HS-27A (cell line): Measurements from ENCODE around the gene POU2F3.

Experiments used
- DNase-seq: peaks from one replicate; pipeline ENCODE4 v3.0.0-alpha.2; 2012; ENCODE audit warnings: low read depth, missing footprints

POU2F3 gene

GRCh38 chr11:120316880-120317688 is 77.1 kb downstream of the POU2F3 start:
- DNase-seq, result no peak

GRCh38 chr11:120317689-120318480 is 77.9 kb downstream of the POU2F3 start:
- DNase-seq, result no peak

GRCh38 chr11:120318906-120319305 is 79.0 kb downstream of the POU2F3 start:
- no peak for DNase-seq

GRCh38 chr11:120324932-120325810 is 85.2 kb downstream of the POU2F3 start, which contains the start of gene TLCD5:
Gene TLCD5 (plus strand): TSS chr11:120325299. CDS start chr11:120327442, 2,143 bp downstream.
- no peak for DNase-seq

- DNase-seq, result no peak
Observed at GRCh38 chr11:120326228-120326627, 86.3 kb downstream of the POU2F3 start.

GRCh38 chr11:120326845-120327281 is 86.9 kb downstream of the POU2F3 start:
- no peak for DNase-seq

GRCh38 chr11:120327311-120327710 is 87.4 kb downstream of the POU2F3 start:
- DNase-seq, result no peak

GRCh38 chr11:120329556-120329955 is 89.6 kb downstream of the POU2F3 start:
- DNase-seq, result no peak

GRCh38 chr11:120330045-120330444 is 90.1 kb downstream of the POU2F3 start:
- no peak for DNase-seq

- no peak for DNase-seq
Observed at GRCh38 chr11:120331301-120331996, 91.5 kb downstream of the POU2F3 start.

- DNase-seq, result no peak
Observed at GRCh38 chr11:120332822-120333716, 93.1 kb downstream of the POU2F3 start.

- DNase-seq, result no peak
Observed at GRCh38 chr11:120333801-120334200, 93.9 kb downstream of the POU2F3 start.

GRCh38 chr11:120334332-120334731 is 94.4 kb downstream of the POU2F3 start:
- DNase-seq, result no peak

GRCh38 chr11:120334894-120335462 is 95.0 kb downstream of the POU2F3 start:
- no peak for DNase-seq

- DNase-seq, result no peak
Observed at GRCh38 chr11:120335556-120335907, 95.6 kb downstream of the POU2F3 start.

GRCh38 chr11:120335908-120336640 is 96.1 kb downstream of the POU2F3 start, which contains the start of gene ARHGEF12:
Gene ARHGEF12 (plus strand): TSS chr11:120336413. CDS start chr11:120337244, 831 bp downstream.
- DNase-seq, result no peak

GRCh38 chr11:120336641-120337354 is 96.9 kb downstream of the POU2F3 start:
- no peak for DNase-seq

GRCh38 chr11:120337355-120338106 is 97.6 kb downstream of the POU2F3 start:
- DNase-seq, result no peak
